ENCODE data around the gene SCGB3A2. TPM values are rescaled to one million over a fixed set of nuclear protein-coding genes. Genes with fewer than 3 reads are reported as not detected.

Gene SCGB3A2
- total and polyA plus RNA-seq, 2 of the 8 experiments (the other 6 are each of a cell fraction or from before 2014, with no cell fraction given) = 47.1 to 63.6 TPM

- TF ChIP-seq CHD7 (IDR thresholded peaks at IDR 0.05; ENCODE audit: insufficient replicate concordance, low read length) = no peak
- 0 out of 2 replicates have a peak, but pooled peaks have one; percentile 8 for TF ChIP-seq CEBPB (IDR thresholded peaks at IDR 0.05; ENCODE audit: low read depth, low read length)
- TF ChIP-seq BACH1 (IDR thresholded peaks at IDR 0.05; ENCODE audit: low read length) = no peak
- peak; percentile 57 for TF ChIP-seq POLR2AphosphoS5 (IDR thresholded peaks at IDR 0.05; ENCODE audit: low read depth, low read length)
These were observed 23.4 kb upstream of the SCGB3A2 start (continued) for GRCh38 chr5:147854894-147855773.
